NCI-H82 (cell line): ENCODE data around the gene GOPC.
"Not testable (repeated sequence)": the region's sequence is repeated elsewhere in the genome, so short reads cannot be mapped to it uniquely, and the experiment has no call there.

Source experiments
- DNase-seq: peaks from one replicate; lab custom pipeline; 2025; lab: John Stamatoyannopoulos, UW

The GOPC gene

GRCh38 chr6:117548797-117549301, 53.5 kb downstream of the GOPC start:
- DNase-seq, result no peak

GRCh38 chr6:117547688-117548621, 54.4 kb downstream of the GOPC start:
- peak; percentile 51 for DNase-seq

- peak; percentile 14 for DNase-seq
These were observed 55.6 kb downstream of the GOPC start for GRCh38 chr6:117546674-117547073.

GRCh38 chr6:117545161-117545595, 57.1 kb downstream of the GOPC start:
- no peak for DNase-seq

GRCh38 chr6:117544716-117545115, 57.6 kb downstream of the GOPC start:
- DNase-seq, result no peak

GRCh38 chr6:117542493-117542892, 59.8 kb downstream of the GOPC start:
- no peak for DNase-seq

- no peak for DNase-seq
These were observed 61.6 kb downstream of the GOPC start for GRCh38 chr6:117540670-117541069.

- no peak for DNase-seq
These were observed 63.7 kb downstream of the GOPC start for GRCh38 chr6:117538615-117539014.

- DNase-seq, result no peak
These were observed 66.0 kb downstream of the GOPC start for GRCh38 chr6:117536317-117536716.

GRCh38 chr6:117534974-117535373, 67.3 kb downstream of the GOPC start:
- no peak for DNase-seq

GRCh38 chr6:117533775-117534174, 68.5 kb downstream of the GOPC start:
- no peak for DNase-seq

GRCh38 chr6:117531809-117532725, 70.2 kb downstream of the GOPC start:
- DNase-seq, result peak; percentile 49

GRCh38 chr6:117531346-117531745, 71.0 kb downstream of the GOPC start:
- peak; percentile 17 for DNase-seq

GRCh38 chr6:117530467-117531242, 71.7 kb downstream of the GOPC start:
- no peak for DNase-seq

GRCh38 chr6:117525607-117526006, 76.7 kb downstream of the GOPC start:
- no peak for DNase-seq

GRCh38 chr6:117521791-117522502, 80.4 kb downstream of the GOPC start:
- DNase-seq, result no peak

GRCh38 chr6:117520603-117521395, 81.5 kb downstream of the GOPC start:
- no peak for DNase-seq

GRCh38 chr6:117518870-117519269, 83.4 kb downstream of the GOPC start:
- no peak for DNase-seq

GRCh38 chr6:117517995-117518394, 84.3 kb downstream of the GOPC start:
- not testable (repeated sequence) for DNase-seq

GRCh38 chr6:117515326-117515725, 87.0 kb downstream of the GOPC start:
- no peak for DNase-seq
